GM20000 (cell line): ENCODE results near the gene DLEC1.

Experiments
- DNase-seq: peaks from one replicate; pipeline ENCODE4 v3.0.0; 2012; ENCODE audit warnings: low spot score
- TF ChIP-seq, protein P1 (sequence below): IDR thresholded peaks from 2 replicates; pipeline ENCODE4 v1.5.1; 2012; ENCODE audit warnings: mild to moderate bottlenecking, control low read depth; ENCODE audit errors: extremely low read depth, missing control alignments

Gene DLEC1

DNA sequence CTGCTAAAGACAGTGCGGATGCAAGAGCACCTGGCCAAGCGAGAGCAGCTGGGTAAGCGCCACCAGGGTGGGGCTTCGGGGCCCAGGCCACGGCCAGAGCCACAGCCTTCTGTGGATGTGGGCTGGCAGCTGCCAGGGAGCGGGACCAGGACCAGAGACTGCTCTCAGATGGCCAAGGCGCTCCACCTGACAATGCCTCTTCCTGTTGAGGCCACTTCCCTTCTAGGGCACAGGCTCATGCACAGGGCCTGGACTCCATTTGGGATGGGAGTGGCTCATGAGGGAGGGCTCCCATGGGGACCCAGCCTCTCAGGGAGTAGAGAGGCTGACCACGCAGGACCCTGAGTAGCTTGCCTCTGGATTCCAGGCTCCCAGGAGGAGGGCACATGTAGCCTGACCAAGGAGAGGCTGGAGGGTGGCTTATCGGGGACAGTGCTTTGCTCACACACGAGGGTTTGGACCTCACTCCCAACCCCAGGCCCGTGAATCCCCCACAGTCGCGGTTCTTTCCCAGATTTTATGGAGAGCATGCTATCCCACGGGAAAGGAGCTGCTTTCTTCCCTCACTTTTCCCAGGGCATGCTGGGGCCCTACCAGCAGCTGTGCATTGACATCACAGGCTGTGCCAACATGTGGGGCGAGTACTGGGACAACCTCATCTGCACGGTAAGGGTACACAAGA lies 72.8 kb downstream of the DLEC1 start:
- DNase-seq: no peak
- TF ChIP-seq, protein P1, sequence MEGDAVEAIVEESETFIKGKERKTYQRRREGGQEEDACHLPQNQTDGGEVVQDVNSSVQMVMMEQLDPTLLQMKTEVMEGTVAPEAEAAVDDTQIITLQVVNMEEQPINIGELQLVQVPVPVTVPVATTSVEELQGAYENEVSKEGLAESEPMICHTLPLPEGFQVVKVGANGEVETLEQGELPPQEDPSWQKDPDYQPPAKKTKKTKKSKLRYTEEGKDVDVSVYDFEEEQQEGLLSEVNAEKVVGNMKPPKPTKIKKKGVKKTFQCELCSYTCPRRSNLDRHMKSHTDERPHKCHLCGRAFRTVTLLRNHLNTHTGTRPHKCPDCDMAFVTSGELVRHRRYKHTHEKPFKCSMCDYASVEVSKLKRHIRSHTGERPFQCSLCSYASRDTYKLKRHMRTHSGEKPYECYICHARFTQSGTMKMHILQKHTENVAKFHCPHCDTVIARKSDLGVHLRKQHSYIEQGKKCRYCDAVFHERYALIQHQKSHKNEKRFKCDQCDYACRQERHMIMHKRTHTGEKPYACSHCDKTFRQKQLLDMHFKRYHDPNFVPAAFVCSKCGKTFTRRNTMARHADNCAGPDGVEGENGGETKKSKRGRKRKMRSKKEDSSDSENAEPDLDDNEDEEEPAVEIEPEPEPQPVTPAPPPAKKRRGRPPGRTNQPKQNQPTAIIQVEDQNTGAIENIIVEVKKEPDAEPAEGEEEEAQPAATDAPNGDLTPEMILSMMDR: no peak

DNA sequence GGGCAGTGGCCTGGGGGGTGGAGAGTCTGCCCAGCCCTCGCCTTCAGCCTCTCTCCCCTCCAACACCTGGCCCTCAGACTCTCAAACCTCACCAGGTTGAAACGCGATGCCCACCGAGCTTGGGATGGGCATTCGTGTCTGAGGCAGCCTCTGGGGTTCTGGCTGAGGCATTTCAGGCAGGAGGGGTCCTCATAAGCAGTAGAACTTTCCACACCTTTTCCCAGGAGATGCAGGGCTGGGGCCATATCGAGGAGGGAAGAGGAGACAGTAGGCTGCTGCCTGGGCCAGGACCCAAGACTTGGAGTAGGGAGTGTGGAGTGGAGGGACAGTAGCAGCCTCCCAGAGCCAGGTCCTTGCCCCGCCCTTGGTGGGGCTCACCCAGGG lies 73.4 kb downstream of the DLEC1 start:
- TF ChIP-seq, protein P1: no peak
- DNase-seq: no peak

DNA sequence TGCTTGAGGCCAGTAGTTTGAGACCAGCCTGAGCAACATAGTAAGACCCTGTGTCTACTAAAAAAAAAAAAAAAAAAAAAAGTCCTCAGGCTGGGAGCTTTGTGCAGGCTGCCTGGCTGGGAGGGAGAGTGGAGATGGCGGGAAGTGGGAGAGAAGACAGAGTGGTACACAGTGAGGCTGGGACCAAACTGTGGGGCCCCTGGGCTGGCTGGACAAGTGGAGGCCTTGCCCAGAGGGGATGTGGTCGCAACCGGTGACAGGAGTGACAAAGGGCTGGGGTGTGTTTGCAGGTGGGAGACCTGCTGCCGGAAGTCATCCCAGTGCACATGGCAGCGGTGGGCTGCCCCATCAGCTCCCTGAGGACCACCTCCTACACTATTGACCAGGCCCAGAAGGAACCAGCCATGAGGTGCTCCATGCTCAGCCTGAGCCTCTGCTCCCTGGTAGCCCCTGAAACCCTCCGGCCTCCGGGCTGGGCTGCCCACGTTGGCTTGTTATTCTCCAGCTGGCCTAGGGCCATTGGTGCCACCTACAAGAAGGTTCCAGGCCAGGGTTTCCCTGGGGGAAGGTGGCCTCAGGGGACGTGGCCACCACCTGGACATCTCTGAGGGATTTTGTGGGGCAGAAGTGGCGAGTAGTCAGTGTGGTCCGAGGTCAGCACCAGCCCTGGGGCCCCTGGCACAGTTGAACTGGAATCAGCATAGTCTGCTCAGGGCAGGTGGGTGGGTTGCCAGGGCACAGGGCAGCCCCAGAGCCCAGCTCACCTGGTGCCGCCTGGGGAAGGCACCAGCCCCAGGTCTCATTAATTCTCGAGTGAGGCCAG lies 75.3 kb downstream of the DLEC1 start:
- no peak for DNase-seq
- TF ChIP-seq, protein P1: no peak

DNA sequence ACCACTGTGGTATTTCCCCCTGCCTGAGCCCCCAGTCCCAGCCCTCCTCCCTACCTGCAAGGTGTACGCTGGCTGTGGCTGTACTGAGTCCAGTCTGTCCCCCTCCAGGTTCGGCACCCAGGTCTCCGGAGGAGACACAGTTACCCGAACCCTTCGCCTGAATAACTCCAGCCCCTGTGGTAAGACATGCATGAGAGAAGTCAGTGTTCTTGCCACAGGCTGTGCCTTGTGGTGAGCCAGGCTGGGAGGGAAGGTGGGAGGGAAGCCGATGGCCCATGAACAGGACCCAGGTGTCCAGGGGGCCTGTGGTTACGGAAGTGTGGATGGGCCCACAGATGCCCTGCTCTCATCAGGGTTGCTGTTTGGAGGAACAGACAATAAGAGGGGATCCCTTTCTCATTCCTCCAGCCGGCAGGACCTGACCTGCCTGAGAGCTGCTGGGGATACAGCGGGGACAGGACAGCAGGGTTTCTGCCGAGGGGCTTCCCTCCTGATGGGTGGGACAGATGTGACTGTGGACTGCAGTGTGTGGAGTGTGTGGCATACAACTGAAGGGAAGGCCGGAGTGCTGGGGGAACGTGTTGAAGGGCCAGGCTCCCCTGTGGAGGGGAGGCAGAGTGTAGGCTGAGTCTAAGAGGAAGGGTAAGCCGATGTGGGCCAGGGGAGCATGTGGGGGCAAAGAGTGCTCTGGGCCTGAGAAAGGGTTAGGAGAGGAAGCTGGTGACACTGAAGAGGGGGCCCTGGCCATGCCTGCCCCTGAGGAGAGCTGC lies 76.1 kb downstream of the DLEC1 start:
- TF ChIP-seq, protein P1: no peak
- no peak for DNase-seq

DNA sequence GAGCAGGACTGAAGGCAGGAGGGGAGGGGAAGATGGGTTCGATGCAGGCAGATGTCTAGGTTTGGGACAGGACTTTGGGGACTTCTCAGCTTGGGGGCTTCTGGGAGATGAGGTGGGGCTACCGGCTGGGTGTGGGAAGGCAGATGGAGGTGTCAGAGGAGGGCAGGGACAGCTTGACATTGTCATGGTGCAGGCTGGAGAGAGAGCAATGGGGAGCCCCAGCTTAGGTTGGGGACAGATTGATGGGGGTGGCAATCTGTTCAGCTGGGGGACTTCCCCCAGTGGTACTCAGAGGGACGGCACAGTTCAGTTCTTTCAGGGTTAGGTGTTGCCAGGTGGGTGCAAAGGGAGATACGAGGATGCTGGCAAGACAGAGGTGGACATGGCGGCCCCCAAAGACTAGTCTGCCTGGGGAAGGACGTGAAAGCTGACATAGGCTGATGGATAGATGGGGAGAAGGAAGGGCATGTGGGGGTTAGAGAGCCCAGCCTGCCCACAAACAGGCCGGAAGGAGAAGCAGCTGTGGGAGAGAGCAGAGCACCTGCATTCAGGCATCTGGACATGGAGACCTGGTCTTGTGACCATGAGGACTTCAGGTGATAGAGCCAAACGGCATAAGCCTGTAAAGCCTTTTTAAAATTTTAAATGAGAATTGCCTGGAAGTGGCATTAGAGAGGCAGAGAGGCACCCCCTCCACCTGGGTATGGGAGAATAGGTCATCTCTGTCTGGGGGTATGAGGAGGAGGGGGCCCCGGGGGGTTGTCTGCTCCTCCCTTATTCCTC lies 76.8 kb downstream of the DLEC1 start:
- TF ChIP-seq, protein P1: no peak

DNA sequence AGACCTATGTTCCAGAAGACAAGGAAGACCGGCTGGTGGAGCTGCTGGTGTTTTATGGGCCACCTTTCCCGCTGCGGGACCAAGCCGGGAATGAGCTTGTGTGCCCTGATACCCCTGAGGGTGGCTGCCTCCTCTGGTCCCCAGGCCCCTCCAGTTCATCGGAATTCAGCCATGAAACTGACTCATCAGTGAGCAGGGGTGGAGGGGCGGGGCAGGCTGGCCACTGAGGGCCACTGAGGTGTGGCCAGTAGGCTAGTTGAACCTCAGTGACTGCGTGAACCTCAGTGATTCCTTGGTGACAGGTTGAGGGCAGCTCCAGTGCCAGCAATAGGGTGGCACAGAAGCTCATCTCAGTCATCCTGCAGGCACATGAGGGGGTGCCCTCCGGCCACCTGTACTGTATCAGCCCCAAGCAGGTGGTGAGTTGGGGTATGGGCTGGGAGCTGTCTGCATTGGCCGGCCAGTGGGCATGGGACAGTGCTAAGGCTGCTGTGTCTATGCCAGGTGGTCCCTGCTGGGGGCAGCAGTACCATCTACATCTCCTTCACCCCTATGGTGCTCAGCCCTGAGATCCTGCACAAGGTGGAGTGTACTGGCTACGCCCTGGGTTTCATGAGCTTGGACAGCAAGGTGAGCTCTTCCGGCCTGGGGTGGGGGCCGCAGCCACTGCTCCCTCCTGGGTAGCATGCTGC lies 77.6 kb downstream of the DLEC1 start:
- no peak for DNase-seq
- TF ChIP-seq, protein P1: no peak

More for the DNA sequence above, 76.8 kb downstream of the DLEC1 start:
- DNase-seq: no peak
